Thyroid gland (tissue), 4 donors: ENCODE data around the gene ADAD2. TPM values are rescaled to one million over a fixed set of nuclear protein-coding genes. Genes with fewer than 3 reads are reported as not detected.

ENCODE experiments used
- DNase-seq, 2 donors: peaks; one replicate each; pipeline ENCODE4 v3.0.0-alpha.2; 2019
- H3K27ac ChIP-seq, 3 donors: fragments of 200-600 bp; sonication (generic); 1 replicate in 2 of 3; 2 replicates in 1 of 3; pipeline ENCODE4 v1.5.1; 2016 to 2019; ENCODE audit warnings: mild to moderate bottlenecking in 1 of 3, moderate library complexity in 1 of 3
- H3K27me3 ChIP-seq: fragments of 200-600 bp; sonication (generic); one replicate; pipeline ENCODE4 v1.5.1; 2019
- H3K36me3 ChIP-seq, 2 donors: fragments of 200-600 bp; sonication (generic); one replicate each; pipeline ENCODE4 v1.5.1; 2016 to 2019
- H3K4me1 ChIP-seq, 2 donors: fragments of 200-600 bp; sonication (generic); one replicate each; pipeline ENCODE4 v1.5.1; 2017 to 2019
- H3K4me3 ChIP-seq, 3 donors: fragments of 200-600 bp; sonication (generic); replicated peaks in 1 of 3; 1 replicate in 2 of 3; 2 replicates in 1 of 3; pipeline ENCODE4 v1.5.1; 2016; ENCODE audit warnings: mild to moderate bottlenecking in 1 of 3
- H3K9me3 ChIP-seq: fragments of 200-600 bp; sonication (generic); one replicate; pipeline ENCODE4 v1.5.1; 2017
- CTCF ChIP-seq, 6 experiments: fragments of 200-600 bp in 3 of 6; fragments of 450-650 bp in 3 of 6; sonication (generic) in 3 of 6; IDR thresholded peaks; one replicate each; pipeline ENCODE4 v1.5.1; 2016 to 2019; ENCODE audit warnings: antibody characterized with exemption in 6 of 6, mild to moderate bottlenecking in 2 of 6, inconsistent platforms in 1 of 6, moderate library complexity in 1 of 6
- POLR2A ChIP-seq, 2 donors: fragments of 450-650 bp; IDR thresholded peaks; one replicate each; pipeline ENCODE4 v1.6.1; 2017; ENCODE audit warnings: antibody characterized with exemption in 2 of 2, mild to moderate bottlenecking in 2 of 2, moderate library complexity in 1 of 2
- WGBS, 2 donors: methylation state at CpG; one replicate each; pipeline ENCODE4 v1.1.5; 2017; 5-methylcytosine and 5-hydroxymethylcytosine counted together
- intact Hi-C: fragments of 100-400 bp; cut with DNase I; formaldehyde crosslinking; loops from one replicate; pipeline ENCODE4 v1.15.1; 2023
- total RNA-seq, 4 donors: library from RNA; depleted of rRNA; stranded (reverse); fragments of >200 nt; gene quantifications; one replicate each; pipeline ENCODE4 v1.2.3, GENCODE V29; 2016

Gene ADAD2
- total RNA-seq, 4 donors from 2014 or later = 0.24 to 0.78 (median 0.54) TPM

DNA sequence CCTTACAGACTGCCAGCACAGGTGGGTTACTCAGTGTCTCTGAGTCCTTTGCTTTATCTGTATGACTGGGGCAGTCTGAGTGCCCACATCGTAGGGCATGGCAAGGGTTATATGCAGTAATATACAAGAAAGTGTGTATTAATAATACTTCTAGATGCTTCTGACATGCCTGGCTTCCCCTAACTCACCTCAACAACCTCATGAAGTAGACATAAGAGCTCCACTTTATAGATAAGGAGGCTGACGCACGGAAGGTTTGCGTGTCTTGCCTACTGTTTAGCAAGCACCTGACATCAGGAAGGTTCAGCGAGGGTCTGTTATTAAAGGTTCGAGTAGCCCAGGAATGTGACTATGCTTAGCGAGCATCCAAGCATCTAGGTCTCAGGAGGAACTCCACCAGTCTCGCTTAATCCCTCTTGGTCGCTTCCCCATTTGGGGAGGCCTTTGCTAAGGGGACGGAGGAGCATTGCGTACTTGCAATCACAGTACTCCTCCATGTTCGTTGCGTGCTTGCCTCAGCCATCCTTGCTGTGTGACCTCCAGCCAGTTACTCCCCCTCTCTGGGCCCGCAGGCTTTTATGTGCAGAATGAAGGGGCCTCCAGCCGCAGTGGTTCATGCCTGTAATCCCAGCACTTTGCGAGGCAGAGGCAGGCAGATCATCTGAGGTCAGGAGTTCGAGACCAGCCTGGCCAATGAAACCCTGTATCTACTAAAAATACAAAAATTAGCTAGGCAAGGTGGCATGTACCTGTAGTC, 47.2 kb downstream of the ADAD2 start:
- no peaks in the 10 kb centered on the region for H3K27me3 ChIP-seq
- intact Hi-C loops = no loop called here
- 57 to 68% methylated on average over 17 of the region's 17 CpGs for WGBS, 2 donors
- peak overlapping the region in 1 of 3 donors; percentile 52 for H3K27ac ChIP-seq
- TF ChIP-seq CTCF (IDR thresholded peaks at IDR 0.05) = no peak
- TF ChIP-seq POLR2A (IDR thresholded peaks at IDR 0.05) = no peak
- no peaks in the 10 kb centered on the region for H3K36me3 ChIP-seq
- H3K9me3 ChIP-seq = no peaks in the 10 kb centered on the region
- peak; percentile 52 to 66 for DNase-seq
- no peak overlapping the region for H3K4me3 ChIP-seq
- peaks cover 12 to 19% of the 10 kb centered on the region in 2 donors for H3K4me1 ChIP-seq

DNA sequence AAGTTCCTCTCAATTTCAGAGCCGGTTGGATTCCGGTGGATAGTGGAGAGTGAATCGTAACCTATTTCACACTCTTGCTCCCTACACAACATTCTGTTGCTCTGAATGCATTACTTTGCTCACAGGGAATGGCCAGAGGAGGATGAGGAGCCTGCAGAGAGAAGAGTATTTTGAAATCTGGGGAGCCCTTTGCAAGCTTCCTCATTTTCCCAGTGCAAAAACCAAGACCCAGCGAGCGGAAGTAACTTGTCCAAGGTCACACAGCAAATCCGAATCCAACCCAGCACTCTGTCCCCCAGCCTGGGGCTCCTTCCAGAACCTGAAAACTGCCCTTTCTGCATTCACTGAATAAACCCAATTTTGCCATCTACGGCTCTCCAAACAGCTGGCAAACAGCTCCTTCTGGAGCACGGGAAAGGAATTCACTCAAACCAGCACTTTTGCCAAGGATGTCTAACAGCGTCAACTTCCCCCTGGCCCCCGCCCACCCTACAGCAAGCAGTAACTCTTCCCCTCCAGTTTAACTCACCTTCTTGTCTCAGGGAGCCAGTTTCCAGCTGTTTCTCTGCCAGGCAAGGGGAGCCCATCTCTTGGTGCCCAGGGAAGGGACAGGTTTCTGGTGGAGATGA, 48.3 kb downstream of the ADAD2 start:
- Histone ChIP-seq H3K27ac (no peak overlapping the region), H3K4me3 (no peak overlapping the region), H3K27me3 (no peaks in the 10 kb centered on the region), H3K36me3 (no peaks in the 10 kb centered on the region), H3K9me3 (no peaks in the 10 kb centered on the region), H3K4me1 (peaks cover 12 to 19% of the 10 kb centered on the region in 2 donors)
- TF ChIP-seq POLR2A (IDR thresholded peaks at IDR 0.05) (no peak), CTCF (IDR thresholded peaks at IDR 0.05) (peak in 1 of 6 experiments; percentile 11)
- whole genome bisulfite sequencing, 2 donors = 29 to 34% methylated on average over 10 of the region's 10 CpGs
- intact Hi-C loops = no loop called here
- peak; percentile 24 to 30 for DNase-seq

DNA sequence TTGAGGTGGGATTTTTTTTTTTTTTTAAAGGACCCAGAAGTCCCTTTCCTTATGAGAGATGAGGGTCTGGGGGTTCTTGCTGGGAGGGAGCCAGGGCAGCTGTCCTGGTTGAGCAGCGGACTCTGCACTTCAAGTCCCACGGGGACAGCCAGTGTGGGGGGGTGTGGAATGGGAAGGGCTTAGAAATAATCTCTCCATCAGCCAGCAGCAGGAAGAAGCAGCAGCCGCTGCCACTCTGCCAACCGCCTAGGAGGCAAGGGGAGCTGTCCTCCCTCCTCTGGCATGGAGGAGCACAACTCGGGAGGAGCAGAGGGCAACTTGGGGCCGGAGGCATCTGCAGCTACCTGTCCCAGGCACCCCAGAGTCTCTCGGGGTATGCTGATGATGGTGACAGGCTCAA, 49.0 kb downstream of the ADAD2 start, which contains the start of gene KCNG4:
Gene KCNG4, minus strand, starts transcription at position 104 of the 400 bp plus-strand sequence. CDS start 2,527 bp downstream, outside the sequence.
- Histone ChIP-seq H3K4me1 (peaks cover 12 to 19% of the 10 kb centered on the region in 2 donors), H3K9me3 (no peaks in the 10 kb centered on the region), H3K27ac (no peak within 1 kb of the TSS), H3K4me3 (no peak within 1 kb of the TSS), H3K27me3 (no peaks in the 10 kb centered on the region), H3K36me3 (no peaks in the 10 kb centered on the region)
- 24 to 25% methylated on average over 5 to 7 of the region's 7 CpGs for WGBS, 2 donors
- no peak for TF ChIP-seq CTCF (IDR thresholded peaks at IDR 0.05)
- no peak for TF ChIP-seq POLR2A (IDR thresholded peaks at IDR 0.05)
- intact Hi-C loops = no loop called here
- no peak for DNase-seq

DNA sequence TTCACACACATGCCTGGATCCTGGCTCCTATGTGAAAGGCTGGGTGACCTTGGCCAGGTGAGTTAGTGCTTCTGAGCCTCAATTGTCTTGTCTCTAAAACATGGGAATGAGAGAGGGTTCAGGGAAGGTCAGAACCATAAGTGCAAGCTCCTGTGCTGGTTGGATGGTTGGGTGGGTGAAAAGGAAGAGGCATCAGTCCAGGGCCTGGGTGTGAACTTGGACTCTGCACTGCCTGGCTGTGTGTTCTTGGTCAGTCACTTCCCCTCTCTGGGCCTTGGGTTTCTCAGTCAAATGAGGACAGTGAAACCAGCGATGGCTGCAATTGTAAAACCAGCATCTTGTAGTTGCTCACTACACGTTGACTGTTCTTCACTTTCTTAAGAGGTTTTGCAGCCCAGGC, 49.5 kb downstream of the ADAD2 start:
- no peaks in the 10 kb centered on the region for H3K36me3 ChIP-seq
- H3K4me1 ChIP-seq = peaks cover 12 to 19% of the 10 kb centered on the region in 2 donors
- H3K27me3 ChIP-seq = no peaks in the 10 kb centered on the region
- H3K4me3 ChIP-seq = no peak overlapping the region
- H3K9me3 ChIP-seq = no peaks in the 10 kb centered on the region
- intact Hi-C loops = no loop called here
- no peak overlapping the region for H3K27ac ChIP-seq
- 80 to 88% methylated on average over 2 of the region's 2 CpGs for WGBS, 2 donors
- DNase-seq = no peak
- TF ChIP-seq POLR2A (IDR thresholded peaks at IDR 0.05) (no peak), CTCF (IDR thresholded peaks at IDR 0.05) (no peak)

DNA sequence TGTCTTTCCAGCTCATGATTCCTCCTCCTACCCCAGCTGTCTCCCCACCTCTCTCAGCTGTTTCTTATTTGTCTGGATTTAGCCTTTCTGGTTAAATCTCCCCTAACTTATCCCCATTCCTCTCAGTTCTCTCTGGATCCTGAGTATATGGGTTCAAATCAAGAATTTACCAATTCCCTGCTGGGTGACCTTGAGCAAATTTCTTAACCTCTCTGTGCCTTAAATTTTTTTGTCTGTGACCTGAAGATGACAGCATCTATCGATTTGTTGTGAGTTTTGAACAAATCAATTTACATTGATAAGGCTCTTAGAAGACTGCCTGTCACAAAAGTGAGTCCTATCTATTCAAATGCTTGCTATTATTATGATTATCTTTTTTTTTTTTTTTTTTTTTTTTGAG, 50.8 kb downstream of the ADAD2 start:
- 78 to 79% methylated on average over 1 of the region's 1 CpG for WGBS, 2 donors
- Histone ChIP-seq H3K4me1 (peaks cover 12 to 19% of the 10 kb centered on the region in 2 donors), H3K9me3 (no peaks in the 10 kb centered on the region), H3K4me3 (no peak overlapping the region), H3K27me3 (no peaks in the 10 kb centered on the region), H3K27ac (no peak overlapping the region), H3K36me3 (no peaks in the 10 kb centered on the region)
- TF ChIP-seq POLR2A (IDR thresholded peaks at IDR 0.05) (no peak), CTCF (IDR thresholded peaks at IDR 0.05) (no peak)
- intact Hi-C loops = no loop called here
- no peak for DNase-seq
